ENCODE results near the gene PDX1. TPM values are rescaled to one million over a fixed set of nuclear protein-coding genes. Genes with fewer than 3 reads are reported as not detected.
A peak's percentile ranks its signal among the peaks of the same experiment; 100 is the strongest.

PDX1 gene
- total RNA-seq, 1 experiment from 2014 or later = 0.35 TPM

- Mint-ChIP-seq H3K36me3 (ENCODE audit: insufficient read depth, unreplicated experiment) (no peaks in the 10 kb centered on the region), H3K27me3 (ENCODE audit: insufficient read depth, unreplicated experiment) (peaks cover 23% of the 10 kb centered on the region), H3K9me3 (ENCODE audit: unreplicated experiment) (no peaks in the 10 kb centered on the region), H3K27ac (ENCODE audit: low read depth, unreplicated experiment) (no peak overlapping the region), H3K4me1 (ENCODE audit: insufficient read depth, unreplicated experiment) (peaks cover 21% of the 10 kb centered on the region), H3K4me3 (ENCODE audit: unreplicated experiment) (no peak overlapping the region)
- no peak for DNase-seq (ENCODE audit: unreplicated experiment)
- intact Hi-C loops (cut with micrococcal nuclease) = no loop called here
- ChIA-PET POLR2A (interaction anchor here (0.6 kb wide), 1 partner anchor 785 kb away, joined by 3 read pairs; no protein-coding TSS in a partner anchor), CTCF (interaction anchor here (0.6 to 1.1 kb wide), 6 partner anchors 41 to 581 kb away, joined by 3 to 4 read pairs (median 3); no protein-coding TSS in a partner anchor)
- TF ChIP-seq, protein P1, sequence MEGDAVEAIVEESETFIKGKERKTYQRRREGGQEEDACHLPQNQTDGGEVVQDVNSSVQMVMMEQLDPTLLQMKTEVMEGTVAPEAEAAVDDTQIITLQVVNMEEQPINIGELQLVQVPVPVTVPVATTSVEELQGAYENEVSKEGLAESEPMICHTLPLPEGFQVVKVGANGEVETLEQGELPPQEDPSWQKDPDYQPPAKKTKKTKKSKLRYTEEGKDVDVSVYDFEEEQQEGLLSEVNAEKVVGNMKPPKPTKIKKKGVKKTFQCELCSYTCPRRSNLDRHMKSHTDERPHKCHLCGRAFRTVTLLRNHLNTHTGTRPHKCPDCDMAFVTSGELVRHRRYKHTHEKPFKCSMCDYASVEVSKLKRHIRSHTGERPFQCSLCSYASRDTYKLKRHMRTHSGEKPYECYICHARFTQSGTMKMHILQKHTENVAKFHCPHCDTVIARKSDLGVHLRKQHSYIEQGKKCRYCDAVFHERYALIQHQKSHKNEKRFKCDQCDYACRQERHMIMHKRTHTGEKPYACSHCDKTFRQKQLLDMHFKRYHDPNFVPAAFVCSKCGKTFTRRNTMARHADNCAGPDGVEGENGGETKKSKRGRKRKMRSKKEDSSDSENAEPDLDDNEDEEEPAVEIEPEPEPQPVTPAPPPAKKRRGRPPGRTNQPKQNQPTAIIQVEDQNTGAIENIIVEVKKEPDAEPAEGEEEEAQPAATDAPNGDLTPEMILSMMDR (IDR thresholded peaks at IDR 0.05; ENCODE audit: unreplicated experiment) = no peak
- no TSS peak for BruUV-seq (replicated peaks)
Measured at GRCh38 chr13:27911521-27911920, 8.3 kb upstream of the PDX1 start.

DNA sequence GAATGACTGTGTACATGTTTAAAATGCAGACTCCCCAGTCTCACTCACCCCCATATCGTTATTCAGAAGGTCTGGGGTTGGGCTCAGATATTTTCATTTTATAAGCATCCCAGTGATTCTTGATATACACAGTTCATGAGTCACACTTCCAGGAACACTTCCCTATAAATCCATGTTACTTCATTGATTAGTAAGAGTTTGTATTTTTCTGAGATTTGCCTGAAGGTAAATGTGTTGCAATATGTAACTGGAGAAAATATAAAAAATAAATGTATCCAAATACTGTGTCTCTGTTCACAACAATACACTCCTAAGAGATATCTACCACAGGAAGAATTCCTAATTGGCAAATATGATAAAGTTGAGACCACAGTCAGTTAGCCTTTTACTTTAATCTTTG, 6.6 kb upstream of the PDX1 start:
- POLR2A ChIA-PET = no interaction called here
- TF ChIP-seq, protein P1 (IDR thresholded peaks at IDR 0.05; ENCODE audit: unreplicated experiment) = no peak
- Mint-ChIP-seq H3K27ac (ENCODE audit: low read depth, unreplicated experiment) (no peak overlapping the region), H3K4me3 (ENCODE audit: unreplicated experiment) (no peak overlapping the region), H3K4me1 (ENCODE audit: insufficient read depth, unreplicated experiment) (peaks cover 21% of the 10 kb centered on the region), H3K36me3 (ENCODE audit: insufficient read depth, unreplicated experiment) (no peaks in the 10 kb centered on the region), H3K27me3 (ENCODE audit: insufficient read depth, unreplicated experiment) (peaks cover 8% of the 10 kb centered on the region), H3K9me3 (ENCODE audit: unreplicated experiment) (no peaks in the 10 kb centered on the region)
- intact Hi-C loops (cut with micrococcal nuclease) = no loop called here
- no TSS peak for BruUV-seq (replicated peaks)
- CTCF ChIA-PET = interaction anchor here (0.6 kb wide), 1 partner anchor 87 kb away, joined by 3 read pairs; no protein-coding TSS in a partner anchor
- peak; percentile 45 for DNase-seq (ENCODE audit: unreplicated experiment)

GRCh38 chr13:27915301-27916207, 4.2 kb upstream of the PDX1 start:
- Mint-ChIP-seq H3K36me3 (ENCODE audit: insufficient read depth, unreplicated experiment) (no peaks in the 10 kb centered on the region), H3K4me1 (ENCODE audit: insufficient read depth, unreplicated experiment) (peaks cover 22% of the 10 kb centered on the region), H3K27ac (ENCODE audit: low read depth, unreplicated experiment) (no peak overlapping the region), H3K27me3 (ENCODE audit: insufficient read depth, unreplicated experiment) (peaks cover 5% of the 10 kb centered on the region), H3K9me3 (ENCODE audit: unreplicated experiment) (no peaks in the 10 kb centered on the region), H3K4me3 (ENCODE audit: unreplicated experiment) (no peak overlapping the region)
- TF ChIP-seq, protein P1 (IDR thresholded peaks at IDR 0.05; ENCODE audit: unreplicated experiment) = no peak
- intact Hi-C loops (cut with micrococcal nuclease) = no loop called here
- BruUV-seq (replicated peaks) = no TSS peak
- peak; percentile 43 for DNase-seq (ENCODE audit: unreplicated experiment)
- ChIA-PET POLR2A (interaction anchor here (0.9 kb wide), 1 partner anchor 24 kb away, joined by 3 read pairs; no protein-coding TSS in a partner anchor), CTCF (interaction anchor here (0.6 to 1.5 kb wide), 9 partner anchors 39 to 556 kb away, joined by 3 to 5 read pairs (median 3); no protein-coding TSS in a partner anchor)

GRCh38 chr13:27917121-27917947, 2.5 kb upstream of the PDX1 start:
- no peak overlapping the region for H3K27ac Mint-ChIP-seq (ENCODE audit: low read depth, unreplicated experiment)
- intact Hi-C loops (cut with micrococcal nuclease) = no loop called here
- peaks cover 25% of the 10 kb centered on the region for H3K4me1 Mint-ChIP-seq (ENCODE audit: insufficient read depth, unreplicated experiment)
- BruUV-seq (replicated peaks) = no TSS peak
- POLR2A ChIA-PET = no interaction called here
- TF ChIP-seq, protein P1 (IDR thresholded peaks at IDR 0.05; ENCODE audit: unreplicated experiment) = no peak
- no peak for DNase-seq (ENCODE audit: unreplicated experiment)
- no peaks in the 10 kb centered on the region for H3K36me3 Mint-ChIP-seq (ENCODE audit: insufficient read depth, unreplicated experiment)
- H3K4me3 Mint-ChIP-seq (ENCODE audit: unreplicated experiment) = no peak overlapping the region
- peaks cover 14% of the 10 kb centered on the region for H3K27me3 Mint-ChIP-seq (ENCODE audit: insufficient read depth, unreplicated experiment)
- H3K9me3 Mint-ChIP-seq (ENCODE audit: unreplicated experiment) = no peaks in the 10 kb centered on the region
- CTCF ChIA-PET = no interaction called here
